ENCODE measurements around the gene SYNJ2. TPM values are rescaled to one million over a fixed set of nuclear protein-coding genes. Genes with fewer than 3 reads are reported as not detected.

The SYNJ2 gene
- polyA plus RNA-seq, 1 experiment, result 40.8 TPM

DNA sequence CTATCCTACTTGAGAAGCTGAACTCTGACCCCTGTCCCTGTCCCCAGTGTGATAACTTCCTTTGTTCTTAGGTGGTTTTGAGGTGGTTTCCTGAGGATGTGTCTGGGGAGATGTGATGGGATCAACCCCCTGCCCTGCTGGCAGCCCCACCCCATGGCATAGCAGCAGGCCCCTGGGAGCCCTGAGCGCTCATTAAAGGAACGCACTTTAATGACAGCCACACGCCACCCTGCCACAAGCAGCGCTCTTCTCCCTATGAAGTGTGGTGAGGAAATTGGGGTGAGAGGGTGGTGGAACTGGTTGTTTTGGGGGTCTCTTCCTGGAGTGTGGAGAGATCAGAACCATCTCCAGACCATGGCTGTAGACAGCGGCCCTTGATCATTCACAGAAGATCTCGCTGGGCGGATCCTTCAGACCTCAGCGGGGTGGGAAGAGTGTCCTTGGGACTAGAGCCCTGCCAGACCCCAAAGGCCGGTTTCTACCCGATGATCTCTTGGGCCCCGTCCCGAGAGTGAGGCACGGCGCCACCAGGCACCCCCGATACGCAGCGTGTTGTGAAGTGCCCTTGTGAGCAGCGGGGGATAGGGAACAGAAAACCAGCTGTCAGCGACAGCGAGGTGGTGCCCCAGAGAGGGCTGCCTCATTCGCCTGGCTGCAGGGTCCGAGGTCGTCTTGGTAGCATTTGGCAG, 45.4 kb downstream of the SYNJ2 start:
- ChIA-PET CTCF (interaction anchor here (1.1 to 2.1 kb wide), 12 partner anchors 9 to 257 kb away, joined by 3 to 15 read pairs (median 6); no protein-coding TSS in a partner anchor), POLR2A (interaction anchor here (0.7 to 1.6 kb wide), 5 partner anchors 14 to 45 kb away, joined by 3 to 7 read pairs (median 3); no protein-coding TSS in a partner anchor)
- no peak for TF ChIP-seq CTCF (IDR thresholded peaks at IDR 0.05; ENCODE audit: low read depth, low read length)
- no peak for DNase-seq (ENCODE audit: low read depth, low spot score)
- no peak overlapping the region for H3K4me3 ChIP-seq (ENCODE audit: low read depth, low read length)
- H3K27ac ChIP-seq (ENCODE audit: low read depth, low read length), result peak overlapping the region; percentile 97
- H3K27me3 ChIP-seq (ENCODE audit: control insufficient read depth, insufficient read depth, low read length), result no peaks in the 10 kb centered on the region
- H3K9me3 ChIP-seq (ENCODE audit: control insufficient read depth, insufficient read depth, low read length), result peaks cover 6% of the 10 kb centered on the region; the same call in 1 of the 2 replicates

- no peak for TF ChIP-seq CTCF (IDR thresholded peaks at IDR 0.05; ENCODE audit: low read depth, low read length)
- CTCF ChIA-PET, result no interaction called here
- POLR2A ChIA-PET, result no interaction called here
Measured at GRCh38 chr6:158027590-158028285, 46.1 kb downstream of the SYNJ2 start.

GRCh38 chr6:158028421-158028820, 46.8 kb downstream of the SYNJ2 start:
- CTCF ChIA-PET, result no interaction called here
- DNase-seq (ENCODE audit: low read depth, low spot score), result no peak
- Histone ChIP-seq H3K27ac (ENCODE audit: low read depth, low read length) (peak overlapping the region; percentile 31), H3K4me3 (ENCODE audit: low read depth, low read length) (no peak overlapping the region), H3K27me3 (ENCODE audit: control insufficient read depth, insufficient read depth, low read length) (no peaks in the 10 kb centered on the region), H3K9me3 (ENCODE audit: control insufficient read depth, insufficient read depth, low read length) (peaks cover 6% of the 10 kb centered on the region; the same call in 1 of the 2 replicates)
- TF ChIP-seq CTCF (IDR thresholded peaks at IDR 0.05; ENCODE audit: low read depth, low read length), result no peak
- POLR2A ChIA-PET, result no interaction called here

More at GRCh38 chr6:158027590-158028285, 46.1 kb downstream of the SYNJ2 start:
- H3K4me3 ChIP-seq (ENCODE audit: low read depth, low read length), result no peak overlapping the region
- H3K27me3 ChIP-seq (ENCODE audit: control insufficient read depth, insufficient read depth, low read length), result no peaks in the 10 kb centered on the region
- peak overlapping the region; percentile 97 for H3K27ac ChIP-seq (ENCODE audit: low read depth, low read length)
- no peak for DNase-seq (ENCODE audit: low read depth, low spot score)
- peaks cover 6% of the 10 kb centered on the region; the same call in 1 of the 2 replicates for H3K9me3 ChIP-seq (ENCODE audit: control insufficient read depth, insufficient read depth, low read length)

DNA sequence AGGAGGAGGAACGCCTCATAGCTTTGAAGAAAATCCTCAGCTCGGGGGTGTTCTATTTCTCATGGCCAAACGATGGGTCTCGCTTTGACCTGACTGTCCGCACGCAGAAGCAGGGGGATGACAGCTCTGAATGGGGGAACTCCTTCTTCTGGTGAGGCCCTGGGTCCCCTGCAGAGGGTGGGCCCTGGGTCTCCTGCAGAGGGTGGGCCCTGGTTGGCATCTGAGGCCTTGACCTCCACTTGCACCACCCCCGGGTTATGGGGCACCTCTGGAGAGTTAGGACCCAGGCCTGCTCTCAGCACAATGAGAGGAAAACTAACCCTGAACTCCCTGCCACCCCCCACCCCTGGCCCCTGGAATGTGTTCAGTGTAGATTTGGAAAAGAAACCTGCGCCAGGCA, 47.2 kb downstream of the SYNJ2 start:
- Histone ChIP-seq H3K27ac (ENCODE audit: low read depth, low read length) (no peak overlapping the region), H3K27me3 (ENCODE audit: control insufficient read depth, insufficient read depth, low read length) (no peaks in the 10 kb centered on the region), H3K9me3 (ENCODE audit: control insufficient read depth, insufficient read depth, low read length) (peaks cover 6% of the 10 kb centered on the region; the same call in 1 of the 2 replicates), H3K4me3 (ENCODE audit: low read depth, low read length) (no peak overlapping the region)
- DNase-seq (ENCODE audit: low read depth, low spot score), result no peak
- POLR2A ChIA-PET, result no interaction called here
- no peak for TF ChIP-seq CTCF (IDR thresholded peaks at IDR 0.05; ENCODE audit: low read depth, low read length)
- CTCF ChIA-PET, result no interaction called here

- H3K27ac ChIP-seq (ENCODE audit: low read depth, low read length), result no peak overlapping the region
- no peak for DNase-seq (ENCODE audit: low read depth, low spot score)
- H3K9me3 ChIP-seq (ENCODE audit: control insufficient read depth, insufficient read depth, low read length), result peaks cover 6% of the 10 kb centered on the region; the same call in 1 of the 2 replicates
- POLR2A ChIA-PET, result no interaction called here
- CTCF ChIA-PET, result no interaction called here
- no peak for TF ChIP-seq CTCF (IDR thresholded peaks at IDR 0.05; ENCODE audit: low read depth, low read length)
- no peak overlapping the region for H3K4me3 ChIP-seq (ENCODE audit: low read depth, low read length)
- H3K27me3 ChIP-seq (ENCODE audit: control insufficient read depth, insufficient read depth, low read length), result no peaks in the 10 kb centered on the region
Measured at GRCh38 chr6:158029668-158030230, 48.1 kb downstream of the SYNJ2 start.

Data from AG04450 (cell line).